ENCODE results near the gene MFSD2B.

DNA sequence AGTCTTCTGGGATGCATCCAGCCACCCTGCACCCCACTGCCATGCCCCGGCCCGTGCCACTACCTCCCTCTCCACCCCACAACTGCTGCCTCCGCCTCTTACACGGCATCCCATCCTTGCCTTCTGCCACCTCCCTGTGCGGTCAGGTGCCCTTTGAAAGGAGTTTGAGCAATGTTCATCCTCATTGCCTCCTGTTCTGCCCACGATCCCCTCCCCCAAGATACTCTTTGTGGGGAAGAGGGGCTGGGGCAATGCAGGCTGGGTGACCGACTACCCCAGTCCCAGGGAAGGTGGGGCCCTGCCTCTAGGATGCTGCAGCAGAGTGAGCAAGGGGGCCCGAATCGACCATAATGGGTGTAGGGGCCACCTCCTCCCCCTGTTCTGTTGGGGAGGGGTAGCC lies 8.4 kb downstream of the MFSD2B start:
- no peak for TF ChIP-seq TAF1 (IDR thresholded peaks at IDR 0.05; ENCODE audit: borderline replicate concordance, low read depth, low read length)
- no peak for TF ChIP-seq POLR2AphosphoS5 (IDR thresholded peaks at IDR 0.05; ENCODE audit: low read depth, low read length)

Data from GM12892 (cell line).